MCF 10A (cell line): ENCODE measurements around the gene GIPC1. TPM values are rescaled to one million over a fixed set of nuclear protein-coding genes. Genes with fewer than 3 reads are reported as not detected.
A peak's percentile ranks its signal among the peaks of the same experiment; 100 is the strongest.

Experiments used
- BruUV-seq: library from RNA; stranded (reverse); fragments of 400-500 nt; replicated peaks from 2 replicates; lab custom pipeline; 2021; lab: Mats Ljungman, UMichigan
- CTCF ChIA-PET: fragments of 300-600 bp; sonication (Branson Sonifier 250); formaldehyde crosslinking; extraction: SDS; loops from one replicate; lab custom pipeline; 2021; ENCODE audit warnings: antibody characterized with exemption, inconsistent platforms; lab: Yijun Ruan, JAX
- POLR2A ChIA-PET: fragments of 300-600, 350-650 bp; sonication (Branson Sonifier 250); formaldehyde crosslinking; extraction: SDS; loops from one replicate; lab custom pipeline; 2020; ENCODE audit warnings: antibody characterized with exemption, inconsistent platforms; lab: Yijun Ruan, JAX
- DNase-seq: peaks from one replicate; pipeline ENCODE4 v3.0.0-alpha.2; 2018; ENCODE audit not compliant: unreplicated experiment
- H3K27ac Mint-ChIP-seq: one replicate; pipeline ENCODE4 v1.8.0; 2022; ENCODE audit warnings: mild to moderate bottlenecking, low read depth, mixed read lengths; ENCODE audit not compliant: unreplicated experiment
- H3K27me3 Mint-ChIP-seq: one replicate; pipeline ENCODE4 v1.8.0; 2022; ENCODE audit warnings: mixed read lengths; ENCODE audit not compliant: insufficient read depth, unreplicated experiment
- H3K36me3 Mint-ChIP-seq: one replicate; pipeline ENCODE4 v1.8.0; 2022; ENCODE audit warnings: mild to moderate bottlenecking, moderate library complexity, mixed read lengths; ENCODE audit not compliant: insufficient read depth, unreplicated experiment
- H3K4me1 Mint-ChIP-seq: one replicate; pipeline ENCODE4 v1.8.0; 2022; ENCODE audit warnings: mixed read lengths; ENCODE audit not compliant: insufficient read depth, unreplicated experiment
- H3K4me3 Mint-ChIP-seq: one replicate; pipeline ENCODE4 v1.8.0; 2022; ENCODE audit warnings: mild to moderate bottlenecking, moderate library complexity, mixed read lengths; ENCODE audit not compliant: unreplicated experiment
- H3K9me3 Mint-ChIP-seq: one replicate; pipeline ENCODE4 v1.8.0; 2022; ENCODE audit warnings: mixed read lengths; ENCODE audit not compliant: unreplicated experiment
- intact Hi-C: fragments of 100-400 bp; cut with micrococcal nuclease; formaldehyde crosslinking; loops from 2 replicates; pipeline ENCODE4 v1.14.1; 2022
- total RNA-seq: library from RNA; stranded (reverse); gene quantifications from 2 replicates; pipeline ENCODE4 v1.2.3, GENCODE V29; 2022
- TF ChIP-seq, protein P1 (sequence below): fragments of 200-600 bp; IDR thresholded peaks from one replicate; pipeline ENCODE4 v1.8.0; 2022; ENCODE audit warnings: antibody characterized with exemption, mild to moderate bottlenecking; ENCODE audit not compliant: unreplicated experiment

GIPC1 gene
- total RNA-seq, 1 experiment from 2014 or later: 108 TPM

DNA sequence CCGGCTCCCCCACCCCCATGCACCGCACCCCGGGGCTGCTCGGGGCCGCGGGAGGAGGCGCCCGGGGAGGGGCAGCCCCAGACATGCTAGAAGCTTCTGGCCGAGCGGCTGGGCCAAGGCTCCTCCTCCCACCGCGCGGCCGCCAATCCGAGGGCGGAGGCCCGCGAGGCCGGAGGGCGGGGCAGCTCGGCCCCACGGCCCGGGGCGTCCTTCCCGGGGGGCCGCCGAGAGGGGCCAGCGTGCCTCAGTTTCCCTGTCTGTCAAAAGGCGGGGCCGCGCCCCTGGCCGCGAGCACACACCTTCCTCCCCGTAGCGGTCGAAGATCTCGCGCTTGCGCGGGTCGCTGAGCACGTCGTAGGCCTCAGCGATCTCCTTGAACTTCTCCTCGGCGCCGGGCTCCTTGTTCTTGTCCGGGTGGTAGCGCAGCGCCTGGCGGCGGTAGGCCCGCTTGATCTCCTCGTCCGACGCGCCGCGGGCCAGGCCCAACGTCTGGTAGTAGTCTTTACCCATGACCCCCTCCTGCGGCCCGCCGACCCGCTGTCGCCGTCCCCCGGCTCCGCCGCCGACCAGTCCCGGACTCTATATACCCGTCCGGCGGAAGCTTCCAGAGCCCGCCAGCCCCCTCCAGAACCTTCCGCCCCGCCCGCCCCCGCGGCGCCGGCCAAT, 22.0 kb upstream of the GIPC1 start, which contains the start of gene DNAJB1:
Gene DNAJB1, minus strand, starts transcription at position 558 of the 666 bp plus-strand sequence. Its CDS starts 48 bp downstream, at position 510.
- CTCF ChIA-PET: interaction anchor here (0.6 to 7.9 kb wide), 4 partner anchors 13 to 605 kb away, joined by 3 to 53 read pairs (median 4); no protein-coding TSS in a partner anchor
- Mint-ChIP-seq H3K36me3 (peaks cover 58% of the 10 kb centered on the region), H3K27ac (peak within 1 kb of the TSS; percentile 97), H3K9me3 (no peaks in the 10 kb centered on the region), H3K4me3 (peak within 1 kb of the TSS; percentile 87), H3K27me3 (no peaks in the 10 kb centered on the region), H3K4me1 (peaks cover 23% of the 10 kb centered on the region)
- TF ChIP-seq, protein P1, sequence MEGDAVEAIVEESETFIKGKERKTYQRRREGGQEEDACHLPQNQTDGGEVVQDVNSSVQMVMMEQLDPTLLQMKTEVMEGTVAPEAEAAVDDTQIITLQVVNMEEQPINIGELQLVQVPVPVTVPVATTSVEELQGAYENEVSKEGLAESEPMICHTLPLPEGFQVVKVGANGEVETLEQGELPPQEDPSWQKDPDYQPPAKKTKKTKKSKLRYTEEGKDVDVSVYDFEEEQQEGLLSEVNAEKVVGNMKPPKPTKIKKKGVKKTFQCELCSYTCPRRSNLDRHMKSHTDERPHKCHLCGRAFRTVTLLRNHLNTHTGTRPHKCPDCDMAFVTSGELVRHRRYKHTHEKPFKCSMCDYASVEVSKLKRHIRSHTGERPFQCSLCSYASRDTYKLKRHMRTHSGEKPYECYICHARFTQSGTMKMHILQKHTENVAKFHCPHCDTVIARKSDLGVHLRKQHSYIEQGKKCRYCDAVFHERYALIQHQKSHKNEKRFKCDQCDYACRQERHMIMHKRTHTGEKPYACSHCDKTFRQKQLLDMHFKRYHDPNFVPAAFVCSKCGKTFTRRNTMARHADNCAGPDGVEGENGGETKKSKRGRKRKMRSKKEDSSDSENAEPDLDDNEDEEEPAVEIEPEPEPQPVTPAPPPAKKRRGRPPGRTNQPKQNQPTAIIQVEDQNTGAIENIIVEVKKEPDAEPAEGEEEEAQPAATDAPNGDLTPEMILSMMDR: no peak
- DNase-seq: peak; percentile 85
- POLR2A ChIA-PET: interaction anchor here (0.6 to 15.7 kb wide), 38 partner anchors 8 to 1726 kb away, joined by 3 to 203 read pairs (median 4); partner anchors contain the start of genes ADGRE5, ASF1B, DDX39A and GIPC1
- no TSS peak for BruUV-seq
- intact Hi-C loops: loop anchor here (2.0 kb wide), 1 partner anchor 33 kb away; no protein-coding TSS in a partner anchor

GRCh38 chr19:14517446-14517839, 21.5 kb upstream of the GIPC1 start:
- intact Hi-C loops: loop anchor here (2.0 kb wide), 1 partner anchor 33 kb away; no protein-coding TSS in a partner anchor

DNA sequence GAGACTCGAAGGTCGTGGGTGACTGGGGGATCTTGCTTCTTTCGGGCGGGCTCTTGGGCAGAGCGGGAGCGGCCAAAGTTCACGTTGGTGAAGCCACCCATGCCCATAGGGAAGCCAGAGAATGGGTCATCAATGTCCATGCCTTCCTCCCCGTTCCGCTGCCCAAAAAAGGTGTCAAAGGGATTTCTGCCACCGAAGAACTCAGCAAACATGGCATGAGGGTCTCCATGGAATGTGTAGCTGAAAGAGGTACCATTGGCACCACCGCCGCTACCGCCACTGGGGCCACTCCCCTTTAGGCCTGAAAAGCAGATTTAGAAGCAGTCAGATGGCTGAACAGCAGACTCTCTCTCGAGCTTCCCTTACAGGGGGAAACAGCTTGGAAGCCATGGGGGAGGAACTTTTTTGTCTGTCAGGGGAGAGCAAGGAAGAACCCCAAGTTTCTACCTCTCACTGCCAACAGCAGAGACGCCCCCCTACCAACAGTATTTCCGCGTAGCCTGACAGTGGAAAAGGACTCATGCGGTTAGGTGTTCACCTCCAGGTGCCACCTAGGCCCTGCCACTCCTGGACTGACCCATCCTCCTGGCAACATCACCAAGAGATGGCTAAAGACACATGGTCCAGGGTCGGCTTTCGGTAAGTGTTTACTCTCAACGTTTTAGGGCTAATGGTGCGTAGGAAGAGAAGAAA, 21.0 kb upstream of the GIPC1 start:
- H3K27me3 Mint-ChIP-seq: no peaks in the 10 kb centered on the region
- H3K9me3 Mint-ChIP-seq: no peaks in the 10 kb centered on the region
- CTCF ChIA-PET: interaction anchor here (0.6 to 7.9 kb wide), 11 partner anchors 12 to 676 kb away, joined by 3 to 53 read pairs (median 4); no protein-coding TSS in a partner anchor
- POLR2A ChIA-PET: interaction anchor here (0.6 to 15.7 kb wide), 21 partner anchors 11 to 1725 kb away, joined by 3 to 203 read pairs (median 4); partner anchors contain the start of genes ASF1B, DDX39A, GIPC1 and TECR
- peaks cover 23% of the 10 kb centered on the region for H3K4me1 Mint-ChIP-seq
- no peak for DNase-seq
- no TSS peak for BruUV-seq
- TF ChIP-seq, protein P1: no peak
- H3K36me3 Mint-ChIP-seq: peaks cover 58% of the 10 kb centered on the region
- H3K27ac Mint-ChIP-seq: peak overlapping the region; percentile 97
- H3K4me3 Mint-ChIP-seq: peak overlapping the region; percentile 87
- intact Hi-C loops: loop anchor here (2.0 kb wide), 1 partner anchor 34 kb away; no protein-coding TSS in a partner anchor

More at GRCh38 chr19:14517446-14517839, 21.5 kb upstream of the GIPC1 start:
- peak overlapping the region; percentile 97 for H3K27ac Mint-ChIP-seq
- POLR2A ChIA-PET: interaction anchor here (0.6 to 15.7 kb wide), 33 partner anchors 8 to 1725 kb away, joined by 3 to 203 read pairs (median 5); partner anchors contain the start of genes ADGRE5, ASF1B, DDX39A and GIPC1
- BruUV-seq: no TSS peak
- TF ChIP-seq, protein P1: no peak
- H3K9me3 Mint-ChIP-seq: no peaks in the 10 kb centered on the region
- peaks cover 58% of the 10 kb centered on the region for H3K36me3 Mint-ChIP-seq
- CTCF ChIA-PET: interaction anchor here (0.6 to 7.9 kb wide), 9 partner anchors 12 to 606 kb away, joined by 3 to 53 read pairs (median 4); no protein-coding TSS in a partner anchor
- H3K4me3 Mint-ChIP-seq: peak overlapping the region; percentile 87
- no peak for DNase-seq
- no peaks in the 10 kb centered on the region for H3K27me3 Mint-ChIP-seq
- peaks cover 23% of the 10 kb centered on the region for H3K4me1 Mint-ChIP-seq
